Skin of body (tissue), 2 donors: Measurements from ENCODE around the gene MAST4. TPM values are rescaled to one million over a fixed set of nuclear protein-coding genes. Genes with fewer than 3 reads are reported as not detected.

Experiments
- DNase-seq: peaks from one replicate; lab custom pipeline; 2025; lab: John Stamatoyannopoulos, UW
- total RNA-seq: library from RNA; depleted of rRNA; stranded (reverse); fragments of >200 nt; gene quantifications from one replicate; pipeline ENCODE4 v1.2.3, GENCODE V29; 2014

Gene MAST4
- total RNA-seq, 1 donor from 2014 or later = 39.6 TPM

DNA sequence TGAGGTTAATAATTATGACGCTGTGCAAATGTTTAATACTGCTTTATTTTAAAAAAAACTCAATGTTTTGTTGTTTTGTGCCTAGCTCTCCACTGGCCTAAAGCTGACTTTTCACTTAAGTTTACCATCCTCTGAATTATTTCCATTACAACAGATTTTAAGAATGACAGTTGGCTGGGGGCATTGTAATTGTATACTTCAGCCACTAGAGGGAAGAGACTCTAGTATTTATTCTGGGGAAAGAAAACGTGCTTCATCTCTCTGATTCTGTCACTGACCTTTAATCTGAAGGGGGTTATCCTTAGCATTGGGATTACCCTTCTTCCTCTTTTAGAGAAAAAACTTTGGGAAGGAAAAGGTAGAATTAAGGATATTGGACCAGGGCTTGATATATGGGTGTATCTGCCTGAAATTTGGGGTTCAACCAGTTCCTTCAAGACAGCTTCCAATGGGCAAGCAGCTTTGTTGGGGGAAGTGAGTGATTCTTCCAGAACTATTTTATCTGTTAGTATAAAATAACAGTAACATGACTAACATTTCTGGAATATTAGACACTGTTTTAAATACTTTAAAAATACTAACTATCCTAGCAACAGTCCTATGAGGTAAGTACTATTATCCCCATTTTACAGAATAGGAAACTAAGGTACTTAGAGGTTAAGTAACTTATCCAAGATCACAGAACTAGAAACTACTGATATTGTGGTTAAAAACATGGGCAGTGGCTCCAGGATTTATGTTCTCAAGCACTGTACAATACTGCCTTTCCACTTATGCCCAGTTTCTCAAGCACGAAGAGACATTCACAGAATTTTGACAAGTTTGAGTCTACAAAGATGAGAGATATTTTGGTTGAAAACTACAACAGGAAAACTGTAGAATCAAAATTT lies 392.0 kb downstream of the MAST4 start:
- DNase-seq = peak; percentile 73

DNA sequence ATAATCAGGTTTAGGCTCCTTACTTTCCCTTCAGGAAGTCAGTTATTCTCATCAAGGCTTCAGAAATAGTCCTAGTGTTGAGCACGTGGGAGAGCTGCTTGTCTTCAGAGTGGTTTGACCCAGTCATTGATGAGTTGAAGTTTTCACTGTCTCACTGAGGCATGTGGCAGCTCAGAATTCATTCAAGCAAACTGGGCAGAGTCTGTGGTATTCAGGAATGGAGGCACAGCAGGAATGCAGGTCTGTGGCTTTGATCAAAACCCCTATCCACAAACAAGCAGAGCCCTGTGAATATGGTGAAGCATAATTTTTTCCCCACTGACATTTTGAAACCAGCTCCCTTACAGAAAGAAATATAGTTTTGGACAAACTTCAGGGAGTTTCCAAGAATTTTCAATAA lies 393.1 kb downstream of the MAST4 start:
- no peak for DNase-seq

DNA sequence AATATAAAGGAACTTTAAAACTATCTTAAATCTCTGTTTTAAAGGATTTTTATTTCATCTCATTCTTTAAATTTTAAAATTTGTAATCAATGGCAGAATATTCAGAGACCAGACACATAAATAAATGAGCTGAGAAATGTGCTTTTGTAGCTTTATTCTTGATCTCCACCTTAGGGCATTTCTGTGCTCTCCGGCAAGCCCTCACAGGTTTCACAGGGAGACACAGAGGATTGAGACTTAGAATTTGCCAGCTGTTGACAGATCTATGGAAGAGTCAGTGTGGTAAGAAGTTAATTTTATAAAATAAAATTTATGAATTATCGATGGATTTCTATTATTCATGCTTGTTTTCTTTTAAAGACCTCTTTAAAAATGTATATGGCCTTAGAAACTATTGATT lies 393.6 kb downstream of the MAST4 start:
- DNase-seq = no peak

GRCh38 chr5:66991746-66992145 lies 395.6 kb downstream of the MAST4 start:
- no peak for DNase-seq

DNA sequence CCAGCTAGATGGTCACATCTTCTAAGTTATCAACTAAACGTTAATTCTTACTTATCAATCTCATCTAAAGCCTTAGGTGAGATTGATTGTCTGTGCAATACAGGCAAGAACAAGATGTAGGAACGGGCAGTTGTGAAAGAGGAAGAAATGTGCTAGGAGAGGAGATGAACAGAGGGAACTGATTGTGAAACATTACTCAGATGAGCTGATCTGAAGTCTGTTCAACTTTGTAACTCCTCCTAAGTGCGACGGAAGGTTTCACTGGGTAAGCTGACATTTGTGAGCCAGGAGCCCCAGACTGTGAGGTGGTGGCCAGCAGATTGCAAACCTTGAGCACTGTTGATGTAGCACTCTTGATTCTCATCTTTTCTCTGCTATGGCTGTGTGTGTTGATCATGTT lies 396.4 kb downstream of the MAST4 start:
- DNase-seq = no peak

DNA sequence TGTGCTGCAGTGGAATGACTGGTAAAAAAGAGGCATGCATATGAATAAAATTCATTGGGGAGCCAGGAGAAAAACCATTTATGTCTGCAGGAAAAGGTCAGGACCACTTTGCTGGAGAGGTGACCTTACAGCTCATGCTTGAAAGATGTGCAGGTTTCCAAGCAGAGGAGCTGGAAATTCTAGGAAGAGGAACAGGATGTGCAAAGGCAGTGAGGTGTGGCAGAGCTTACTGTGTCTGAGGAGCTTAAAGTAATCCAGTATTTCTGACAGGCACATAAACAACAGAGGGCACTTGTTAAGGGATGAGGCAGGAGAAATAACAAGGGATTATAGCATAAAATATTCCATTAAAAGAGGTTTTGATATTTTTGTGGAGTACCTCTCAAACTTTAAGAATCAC lies 397.3 kb downstream of the MAST4 start:
- no peak for DNase-seq

DNA sequence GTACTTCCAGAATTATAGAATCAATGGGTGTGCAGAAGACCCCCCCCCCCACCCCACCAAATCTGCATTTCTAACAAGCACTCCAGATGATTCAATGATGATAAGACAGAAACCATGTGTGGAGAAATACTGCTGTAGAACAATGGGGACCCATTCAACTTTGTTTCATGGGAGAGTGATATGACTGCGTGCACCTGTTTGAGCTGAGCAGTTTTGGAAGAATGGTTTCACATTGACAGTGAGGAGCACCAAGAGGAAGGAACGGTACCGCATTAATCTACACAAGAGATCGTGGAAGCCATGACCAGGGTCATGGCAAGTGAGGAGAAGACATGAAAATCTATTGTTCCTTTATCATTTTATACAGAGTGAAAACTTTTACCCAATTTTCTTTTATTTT lies 397.7 kb downstream of the MAST4 start:
- no peak for DNase-seq

DNA sequence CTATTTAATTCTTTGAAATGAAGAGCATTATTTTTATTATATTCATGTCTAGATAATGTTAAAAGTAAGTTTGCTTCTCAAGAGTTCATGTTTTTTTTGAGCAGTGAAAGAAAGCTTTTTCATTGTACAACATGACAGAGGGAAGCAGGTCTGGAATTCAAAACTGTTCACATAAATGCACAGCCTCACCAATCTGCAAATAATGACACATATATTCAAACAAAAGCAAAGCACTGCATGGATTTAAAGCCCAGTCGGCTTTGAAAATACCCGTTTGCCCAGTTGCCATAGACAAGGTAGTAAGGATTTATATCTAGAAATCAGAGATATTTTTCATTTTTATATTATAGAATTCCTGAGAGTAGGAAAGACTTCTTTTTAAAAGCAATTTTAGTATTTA lies 398.6 kb downstream of the MAST4 start:
- no peak for DNase-seq

DNA sequence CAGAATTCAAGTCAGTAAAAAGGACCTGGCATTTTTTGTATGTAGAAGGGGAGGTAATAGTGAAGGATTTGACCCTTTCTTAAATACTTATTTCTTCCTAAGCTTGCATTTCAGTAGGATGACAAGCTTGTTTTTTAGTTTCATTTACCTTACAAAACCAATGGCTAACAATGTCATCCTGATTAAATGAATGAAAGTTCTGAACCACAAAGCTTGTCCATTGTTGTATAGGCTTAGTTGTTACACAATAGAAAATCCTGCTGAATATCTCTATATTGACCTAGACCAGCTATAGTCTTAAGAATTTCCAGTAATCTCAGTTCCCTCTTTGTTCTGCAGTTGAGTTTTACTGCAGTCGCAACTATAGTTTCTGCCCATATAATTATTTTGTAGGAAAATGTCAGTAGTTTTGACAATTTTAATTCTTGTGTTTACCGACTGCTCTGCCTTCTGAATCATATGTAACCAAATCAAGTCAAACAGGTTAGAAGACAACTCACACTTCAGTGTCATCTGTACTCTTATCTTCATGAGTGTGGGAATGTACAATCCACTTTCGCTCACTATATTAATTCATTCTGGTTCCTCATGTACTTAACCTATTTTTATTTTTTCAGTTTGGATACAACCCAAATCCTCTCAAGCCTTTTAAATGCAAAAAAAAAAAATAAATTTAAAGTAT lies 404.7 kb downstream of the MAST4 start:
- no peak for DNase-seq

- no peak for DNase-seq
Measured at GRCh38 chr5:67002832-67003684, 406.9 kb downstream of the MAST4 start.

- DNase-seq = no peak
Measured at GRCh38 chr5:67003685-67003934, 407.4 kb downstream of the MAST4 start.

GRCh38 chr5:67003935-67004729 lies 407.9 kb downstream of the MAST4 start:
- DNase-seq = peak; percentile 93

GRCh38 chr5:67004730-67005350 lies 408.6 kb downstream of the MAST4 start:
- DNase-seq = no peak

GRCh38 chr5:67005737-67006499 lies 409.7 kb downstream of the MAST4 start:
- DNase-seq = no peak

GRCh38 chr5:67006500-67006848 lies 410.3 kb downstream of the MAST4 start:
- DNase-seq = no peak

GRCh38 chr5:67009028-67009427 lies 412.8 kb downstream of the MAST4 start:
- no peak for DNase-seq

DNA sequence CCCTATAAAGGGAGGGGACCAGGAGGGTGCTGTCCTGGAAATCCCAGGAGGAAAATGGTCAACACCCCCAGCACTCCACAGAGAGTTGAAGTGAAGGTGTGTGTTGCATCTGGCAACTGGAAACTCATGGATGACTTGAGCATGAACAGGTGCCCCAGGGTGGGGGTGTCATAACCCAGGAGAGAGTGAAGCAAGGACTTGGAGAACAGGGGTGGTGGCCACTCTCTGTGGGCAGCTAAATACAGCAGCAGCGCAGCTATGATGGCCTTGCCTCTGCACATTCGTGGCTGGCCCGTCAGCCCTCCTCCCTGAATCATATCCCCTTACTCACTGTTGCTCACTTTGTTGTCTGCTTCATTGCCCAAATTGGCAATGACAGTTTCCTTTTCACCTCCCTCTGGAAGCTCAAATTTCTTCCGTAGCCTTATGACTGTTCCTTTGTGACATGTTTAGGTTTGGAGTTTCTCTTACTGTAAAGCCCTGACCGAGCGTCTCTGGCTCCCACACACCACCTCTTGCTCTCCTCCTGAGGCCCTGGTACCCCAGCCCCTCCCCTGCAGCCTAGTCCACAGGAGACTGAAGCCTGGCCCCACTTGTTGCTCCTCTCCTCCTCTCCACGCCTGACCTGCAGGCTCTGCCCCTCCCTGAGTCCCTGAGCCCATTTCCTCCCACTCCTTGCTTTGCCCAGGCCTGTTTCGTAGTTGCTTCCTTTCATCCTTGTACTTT lies 414.7 kb downstream of the MAST4 start:
- no peak for DNase-seq

DNA sequence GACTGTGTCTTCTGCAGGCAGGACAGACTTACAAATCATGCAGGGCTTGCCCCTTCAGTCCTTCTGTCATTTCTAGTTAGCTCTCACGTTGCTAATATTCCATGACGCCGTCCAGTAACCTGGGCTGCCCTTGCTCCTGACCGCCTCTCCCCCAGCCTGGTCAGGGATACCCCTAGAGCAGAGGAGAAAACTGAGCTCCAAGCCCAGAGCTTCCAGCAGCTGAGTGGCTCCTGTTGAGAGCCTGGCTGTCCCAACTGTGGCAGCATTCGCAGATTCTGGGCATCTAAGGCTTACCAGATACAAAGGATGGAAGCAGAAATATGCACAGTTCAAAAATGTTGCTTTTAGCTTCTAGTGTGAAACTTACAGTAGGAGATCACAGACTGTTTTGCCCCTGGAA lies 415.2 kb downstream of the MAST4 start:
- DNase-seq = no peak

GRCh38 chr5:67012171-67012570 lies 416.0 kb downstream of the MAST4 start:
- no peak for DNase-seq

DNA sequence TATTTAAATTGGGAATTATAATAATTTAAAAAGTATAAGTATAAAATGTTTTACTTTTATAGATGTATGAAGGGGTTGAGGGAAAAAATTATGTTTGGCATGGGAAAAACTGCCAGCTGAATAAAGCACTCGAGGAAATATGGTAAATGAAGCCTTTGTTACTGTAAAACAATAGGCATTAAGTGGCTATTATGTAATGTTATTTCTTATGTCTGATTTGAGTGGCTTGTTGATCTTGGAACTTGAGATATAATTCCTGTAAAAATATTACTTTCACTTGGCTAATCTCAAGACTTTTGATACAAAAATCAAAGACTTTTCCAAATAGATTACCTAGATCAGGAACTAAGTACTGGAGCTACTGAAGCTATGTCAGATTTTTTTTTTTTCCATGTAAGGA lies 417.5 kb downstream of the MAST4 start:
- no peak for DNase-seq
